Vagina (tissue), 2 donors: ENCODE data around the gene ZNF107.

Source experiments
- POLR2A ChIP-seq, 2 donors: fragments of 450-650 bp; IDR thresholded peaks; one replicate each; pipeline ENCODE4 v1.6.1; 2017; ENCODE audit warnings: antibody characterized with exemption in 2 of 2, mild to moderate bottlenecking in 2 of 2, moderate library complexity in 2 of 2
- POLR2AphosphoS5 ChIP-seq, 2 donors: sonication (generic); formaldehyde crosslinking; IDR thresholded peaks; one replicate each; pipeline ENCODE4 v1.9.0; 2017; ENCODE audit warnings: antibody characterized with exemption in 2 of 2, mild to moderate bottlenecking in 2 of 2, low read depth in 1 of 2; ENCODE audit not compliant: insufficient read depth in 1 of 2
- TF ChIP-seq, protein P1 (sequence below), 3 experiments: fragments of 450-650 bp in 2 of 3; fragments of 200-600 bp in 1 of 3; sonication (generic) in 1 of 3; IDR thresholded peaks; one replicate each; pipeline ENCODE4 v1.5.1; 2017 to 2019; ENCODE audit warnings: antibody characterized with exemption in 3 of 3, mild to moderate bottlenecking in 2 of 3, moderate library complexity in 2 of 3

DNA sequence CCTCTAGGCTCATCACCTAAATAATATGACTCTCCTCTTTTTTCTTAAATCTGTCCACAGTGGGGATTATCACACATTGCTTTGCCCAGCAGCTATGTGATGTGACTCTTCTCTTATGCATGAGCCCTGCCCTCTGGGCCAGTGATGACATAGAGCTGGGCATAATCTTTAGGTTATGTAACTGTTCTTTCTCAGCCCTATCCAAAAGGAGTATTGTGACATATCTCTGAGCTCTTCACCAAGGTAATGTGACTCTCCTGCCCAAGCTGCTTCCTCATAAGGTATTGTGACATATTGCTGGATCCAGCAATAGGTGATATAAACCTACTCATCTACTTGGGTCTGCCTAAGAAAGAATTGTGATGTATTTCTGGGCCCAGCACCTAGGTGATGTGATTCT is 37.7 kb upstream of the ZNF107 start:
- no peak for TF ChIP-seq POLR2A (IDR thresholded peaks at IDR 0.05)
- TF ChIP-seq, protein P1, sequence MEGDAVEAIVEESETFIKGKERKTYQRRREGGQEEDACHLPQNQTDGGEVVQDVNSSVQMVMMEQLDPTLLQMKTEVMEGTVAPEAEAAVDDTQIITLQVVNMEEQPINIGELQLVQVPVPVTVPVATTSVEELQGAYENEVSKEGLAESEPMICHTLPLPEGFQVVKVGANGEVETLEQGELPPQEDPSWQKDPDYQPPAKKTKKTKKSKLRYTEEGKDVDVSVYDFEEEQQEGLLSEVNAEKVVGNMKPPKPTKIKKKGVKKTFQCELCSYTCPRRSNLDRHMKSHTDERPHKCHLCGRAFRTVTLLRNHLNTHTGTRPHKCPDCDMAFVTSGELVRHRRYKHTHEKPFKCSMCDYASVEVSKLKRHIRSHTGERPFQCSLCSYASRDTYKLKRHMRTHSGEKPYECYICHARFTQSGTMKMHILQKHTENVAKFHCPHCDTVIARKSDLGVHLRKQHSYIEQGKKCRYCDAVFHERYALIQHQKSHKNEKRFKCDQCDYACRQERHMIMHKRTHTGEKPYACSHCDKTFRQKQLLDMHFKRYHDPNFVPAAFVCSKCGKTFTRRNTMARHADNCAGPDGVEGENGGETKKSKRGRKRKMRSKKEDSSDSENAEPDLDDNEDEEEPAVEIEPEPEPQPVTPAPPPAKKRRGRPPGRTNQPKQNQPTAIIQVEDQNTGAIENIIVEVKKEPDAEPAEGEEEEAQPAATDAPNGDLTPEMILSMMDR (IDR thresholded peaks at IDR 0.05), result no peak
- TF ChIP-seq POLR2AphosphoS5 (IDR thresholded peaks at IDR 0.05; ENCODE audit: insufficient read depth in 1 of 2, low read depth in 1 of 2), result no peak
